Stimulated activated CD8-positive, alpha-beta memory T cell treated with anti-CD3 and anti-CD28 coated beads, Interleukin-12 subunit alpha, Interleukin-12 subunit beta, amount 100 ng/mL, for 4 hours (primary cell): ENCODE measurements around the gene SEL1L2.

Experiments used
- DNase-seq: peaks from one replicate; pipeline ENCODE4 v3.0.0-alpha.2; 2020; ENCODE audit warnings: low read depth

Gene SEL1L2

DNA sequence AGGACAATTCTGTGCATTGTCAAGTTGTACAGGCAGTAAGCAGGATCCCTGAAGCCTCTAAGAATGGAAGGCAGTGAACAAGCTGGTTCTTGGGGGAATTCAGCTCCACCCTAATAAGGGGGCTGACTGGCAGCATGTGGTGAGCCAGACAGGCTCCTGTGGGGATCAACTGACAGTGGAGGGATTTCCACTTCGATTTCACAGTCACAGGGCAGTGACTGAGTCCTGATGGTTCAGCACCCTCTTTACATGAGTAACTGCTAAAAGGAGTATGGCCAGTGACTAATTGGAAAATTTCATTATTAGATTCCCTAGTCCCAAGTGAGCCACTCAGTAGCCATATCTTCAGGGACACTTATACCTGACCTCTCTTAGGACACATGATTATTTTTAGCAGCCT is 127.2 kb downstream of the SEL1L2 start:
- no peak for DNase-seq

DNA sequence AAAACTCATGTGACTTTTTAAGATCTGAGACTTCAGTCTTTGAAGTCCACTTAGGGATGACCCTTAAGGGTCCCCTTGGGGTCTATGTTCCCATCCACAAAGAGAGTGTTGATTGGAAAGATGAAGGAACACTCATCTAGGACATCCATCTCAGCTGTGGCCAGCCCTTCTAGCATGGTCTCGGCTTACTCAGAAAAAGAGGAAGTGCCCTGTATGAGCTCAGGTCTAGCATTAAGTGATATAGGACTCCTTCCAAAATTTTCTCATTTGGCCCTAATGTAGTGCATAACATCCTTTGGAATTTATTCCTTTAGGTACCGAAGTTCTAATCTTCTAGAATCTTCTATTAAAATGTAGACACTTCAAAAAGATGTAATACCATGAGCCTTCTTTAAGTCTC is 128.2 kb downstream of the SEL1L2 start:
- no peak for DNase-seq

DNA sequence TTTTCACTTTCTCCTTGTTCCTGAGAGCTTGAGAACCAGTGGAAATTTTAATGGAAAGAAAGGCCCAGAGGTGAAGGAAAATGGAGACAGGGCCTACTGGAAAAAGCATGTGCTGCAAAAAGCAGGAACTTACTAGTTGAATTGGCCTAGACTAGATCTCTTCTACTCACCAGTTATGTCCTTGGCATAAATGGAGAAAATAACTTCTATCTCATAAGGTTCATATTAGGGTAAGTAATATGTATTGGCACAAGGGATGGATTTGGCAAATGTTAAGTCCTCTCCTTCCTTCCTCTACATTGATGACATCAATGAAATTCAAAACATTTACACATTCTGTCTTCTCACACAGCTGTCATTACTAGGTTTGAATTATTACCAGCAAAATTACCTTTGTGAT is 131.5 kb downstream of the SEL1L2 start:
- no peak for DNase-seq

DNA sequence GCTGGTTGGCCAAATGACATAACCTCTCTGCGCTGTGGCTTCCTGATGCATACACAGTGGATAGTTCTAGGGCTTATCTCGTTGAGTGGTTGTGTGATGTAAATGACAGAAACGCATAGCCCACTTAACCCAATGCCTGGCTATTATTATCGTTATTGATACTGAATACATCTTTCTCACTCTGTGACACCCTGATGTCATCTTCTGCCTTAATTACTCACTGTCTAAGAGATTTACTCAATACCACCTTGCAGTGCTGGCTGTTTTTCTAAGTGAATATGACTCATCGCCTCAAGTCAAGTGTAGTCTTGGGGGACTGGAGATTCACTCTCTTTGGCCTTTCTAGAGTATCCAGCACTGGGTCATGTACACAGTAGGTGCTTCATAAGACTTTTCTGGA is 132.0 kb downstream of the SEL1L2 start:
- DNase-seq: no peak

DNA sequence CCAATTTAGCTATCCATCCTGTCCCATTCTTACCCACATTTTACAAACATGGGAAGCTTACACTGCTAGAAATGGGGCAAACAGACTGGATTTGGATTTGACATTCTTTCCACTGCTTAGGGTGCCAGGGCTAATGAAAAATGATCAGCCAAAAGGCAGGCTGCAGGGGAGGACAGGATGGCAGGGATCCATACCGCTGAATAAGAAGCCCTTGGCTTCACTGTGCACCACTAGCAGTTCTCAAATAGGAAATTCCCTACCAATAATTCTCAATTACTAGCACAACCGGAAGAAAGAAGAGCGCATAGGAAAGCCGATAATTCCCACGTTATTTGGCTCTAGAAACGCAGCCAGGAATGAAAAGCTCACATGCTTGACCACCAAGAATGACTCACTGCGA is 132.5 kb downstream of the SEL1L2 start:
- DNase-seq: no peak

DNA sequence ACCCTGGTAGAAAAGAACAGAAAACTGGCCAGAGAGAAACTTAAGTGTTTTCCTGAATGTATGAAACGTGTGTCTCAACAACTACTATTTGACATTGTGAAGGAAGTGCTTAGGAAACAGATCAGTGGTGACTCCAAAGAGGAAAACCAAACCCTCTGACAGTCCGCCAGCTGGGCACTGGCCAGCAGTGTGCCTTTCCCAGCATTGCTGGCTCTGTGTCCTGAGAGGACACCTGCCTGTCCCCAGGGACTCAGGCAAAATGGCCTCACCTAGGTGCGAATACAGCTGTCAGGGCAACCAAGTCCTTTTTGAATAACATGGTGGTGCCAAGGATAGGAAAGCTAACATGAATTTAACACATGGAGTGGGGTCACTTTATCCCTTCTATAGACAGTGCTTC is 133.1 kb downstream of the SEL1L2 start:
- no peak for DNase-seq

DNA sequence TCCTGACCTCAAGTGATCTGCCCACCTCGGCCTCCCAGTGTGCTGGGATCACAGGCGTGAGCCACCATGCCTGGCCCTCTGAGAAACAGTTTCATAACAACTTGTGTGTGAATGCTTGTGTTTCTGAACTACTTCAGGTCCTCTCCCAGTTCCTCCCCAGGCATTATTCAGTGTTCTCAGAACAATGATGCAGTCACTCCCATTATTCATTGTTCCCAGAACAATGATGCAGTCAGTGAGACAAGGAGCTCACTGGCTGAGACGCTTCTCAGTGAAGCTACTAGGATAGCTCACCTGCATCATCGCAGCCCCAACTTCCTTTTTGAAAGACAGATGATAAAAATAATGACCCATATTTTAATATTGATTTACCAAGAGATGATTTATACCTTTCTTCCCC is 134.1 kb downstream of the SEL1L2 start:
- DNase-seq: no peak

DNA sequence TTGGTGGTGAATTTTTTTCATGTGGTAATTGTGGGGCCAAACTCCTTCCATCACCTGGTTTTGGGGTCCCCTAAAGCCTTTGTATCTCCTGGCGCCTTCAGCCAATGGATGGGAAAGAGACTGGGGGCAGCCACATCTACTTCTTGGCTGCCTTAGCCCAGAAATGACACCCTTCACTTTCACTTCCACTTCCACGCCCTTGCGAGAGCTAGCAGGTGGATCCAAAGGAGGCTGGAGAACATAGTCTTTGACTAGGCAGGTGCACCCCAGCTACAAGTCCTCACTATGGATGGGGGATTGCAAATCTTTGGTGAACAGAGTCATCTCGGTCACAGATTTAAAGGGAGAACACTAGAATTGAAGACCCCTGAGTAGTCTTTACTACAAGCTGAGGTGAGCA is 134.8 kb downstream of the SEL1L2 start:
- DNase-seq: no peak

DNA sequence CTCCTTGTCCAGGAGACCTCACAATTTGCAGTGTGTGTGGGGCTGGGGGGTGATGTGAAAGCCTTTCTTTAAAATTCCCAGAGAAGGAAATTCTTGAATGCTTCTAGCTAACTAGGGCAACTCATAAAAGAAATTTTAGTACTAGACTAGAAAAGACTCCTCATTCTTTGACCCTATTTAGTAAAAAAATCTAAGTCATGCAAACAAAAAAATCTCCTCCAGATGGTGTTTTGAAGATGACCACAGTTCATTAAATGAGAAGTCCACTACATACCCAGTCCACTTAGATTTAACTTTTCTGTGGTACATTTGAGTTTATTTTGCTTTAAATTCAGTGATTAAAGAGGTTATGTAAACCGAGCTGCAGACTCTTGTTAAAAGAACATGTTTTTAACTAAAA is 138.1 kb downstream of the SEL1L2 start:
- no peak for DNase-seq

DNA sequence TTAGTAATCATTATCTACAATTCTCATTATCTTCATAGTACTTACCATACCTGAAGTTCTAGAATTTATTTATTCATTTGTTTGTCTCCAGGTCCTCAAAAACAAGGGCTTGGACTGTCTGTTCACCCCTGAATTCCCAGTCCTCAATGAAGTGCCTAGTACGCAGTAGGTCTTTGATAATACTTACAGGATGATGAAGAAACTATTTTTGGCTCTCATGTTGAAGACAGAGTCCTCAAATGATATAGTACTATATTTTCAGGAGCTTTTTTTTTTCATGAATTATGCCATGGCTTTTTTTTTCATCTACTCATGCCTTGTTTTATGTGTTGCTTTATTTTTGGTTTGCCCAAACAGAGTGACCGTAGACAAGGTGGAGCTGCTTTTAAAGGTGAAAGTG is 139.1 kb downstream of the SEL1L2 start:
- DNase-seq: no peak

DNA sequence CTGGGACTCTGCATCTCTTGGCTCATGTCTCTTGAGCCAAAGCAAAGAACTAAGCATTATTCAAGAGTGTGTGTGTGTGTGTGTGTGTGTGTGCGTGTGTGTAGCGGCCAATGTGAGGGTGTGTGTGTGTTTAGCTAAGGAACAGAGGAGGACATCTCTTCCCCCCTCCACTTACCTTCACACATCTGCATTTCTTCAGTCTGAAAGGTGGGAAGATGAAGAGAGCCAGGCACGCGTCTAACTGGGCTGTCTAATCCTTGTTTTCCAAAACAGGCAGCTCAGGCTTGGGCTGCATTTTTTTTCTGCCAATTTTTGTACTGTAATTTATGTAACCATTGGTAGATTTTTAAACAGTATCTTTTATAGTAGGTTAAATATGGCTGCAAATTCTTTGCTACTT is 146.1 kb downstream of the SEL1L2 start:
- DNase-seq: no peak

DNA sequence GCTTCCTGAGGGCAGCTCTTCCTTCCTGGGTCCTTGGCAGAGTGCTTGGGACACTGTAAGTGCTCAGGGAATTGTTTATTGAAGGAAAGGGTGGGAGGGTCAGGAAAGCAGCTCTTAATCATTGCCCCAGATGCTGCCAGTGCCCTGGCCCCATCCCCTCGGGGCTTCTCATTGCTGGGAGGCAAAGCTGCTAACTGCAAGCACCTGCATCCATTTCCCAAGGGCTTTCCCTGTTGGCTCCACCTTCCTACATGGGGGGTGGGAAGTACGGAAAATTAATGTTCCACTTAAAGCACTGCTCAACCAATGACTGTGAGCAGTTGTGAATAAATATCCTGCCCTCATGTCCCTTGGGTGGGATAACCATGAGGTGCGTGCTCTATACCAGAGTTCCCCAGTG is 149.2 kb downstream of the SEL1L2 start:
- DNase-seq: no peak

DNA sequence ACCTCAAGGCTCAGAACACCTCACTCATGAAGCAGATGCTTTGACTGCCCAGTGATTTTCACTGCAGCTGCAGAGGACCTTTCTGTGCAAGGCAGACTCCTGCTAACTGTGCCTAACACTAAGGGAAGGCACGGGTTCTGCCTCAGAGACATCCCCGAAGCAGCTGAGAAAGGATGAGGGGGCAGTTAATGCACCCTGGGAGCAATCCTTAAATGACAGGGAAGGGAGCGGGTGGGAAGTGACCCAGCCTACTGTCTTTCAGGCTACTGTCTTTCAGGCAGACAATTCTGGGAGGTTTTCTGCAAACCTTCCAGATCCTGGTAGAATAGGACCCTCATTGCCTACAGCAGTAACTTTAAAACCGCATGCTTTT is 150.3 kb downstream of the SEL1L2 start:
- DNase-seq: no peak

DNA sequence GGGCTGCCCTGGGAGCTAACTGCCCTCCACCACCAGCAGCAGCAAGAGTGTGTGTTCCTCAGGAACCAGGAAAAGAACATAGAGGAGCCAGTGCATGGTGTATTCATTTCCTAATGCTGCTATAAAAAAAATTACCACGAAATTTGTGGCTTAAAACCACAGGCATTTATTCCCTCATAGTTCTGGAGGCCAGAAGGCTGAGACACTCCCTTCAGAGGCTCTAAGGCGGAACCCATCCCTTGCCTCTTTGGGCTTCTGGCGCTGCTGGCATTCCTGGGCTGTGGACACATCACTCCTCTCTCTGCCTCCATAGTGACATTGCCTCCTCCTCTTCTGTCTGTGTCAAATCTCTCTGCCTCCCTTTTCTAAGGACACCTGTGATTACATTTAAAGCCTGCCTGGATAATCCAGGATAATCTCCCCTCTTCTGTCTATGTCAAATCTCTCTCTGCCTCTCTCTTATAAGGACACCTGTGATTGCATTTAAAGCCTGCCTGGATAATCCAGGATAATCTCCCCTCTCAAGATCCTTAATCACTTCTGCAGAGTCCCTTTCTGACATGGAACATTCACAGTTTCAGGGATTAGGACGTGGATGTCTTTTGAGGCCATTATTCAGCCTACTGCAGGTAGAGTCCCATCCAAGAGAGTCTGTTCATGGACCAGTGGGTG is 150.9 kb downstream of the SEL1L2 start:
- no peak for DNase-seq

DNA sequence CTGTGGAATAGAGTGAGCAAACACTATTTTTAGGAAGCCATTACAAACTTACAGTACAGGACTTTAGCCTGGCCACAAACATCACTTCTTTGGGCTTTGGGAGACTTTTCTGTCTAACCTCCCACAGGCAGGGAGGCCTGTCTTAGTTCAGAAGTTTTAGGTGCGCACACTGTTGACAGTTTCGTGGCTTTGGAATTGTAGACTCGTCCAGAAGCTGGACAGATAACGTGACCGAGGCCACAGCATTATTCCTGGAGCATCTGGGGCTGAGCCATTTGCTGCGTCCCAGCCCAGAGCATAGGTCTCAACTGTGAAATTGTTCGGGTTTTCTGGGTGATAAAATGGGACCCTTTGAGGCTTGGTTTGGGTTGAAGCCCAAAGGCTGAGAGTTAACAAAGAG is 151.8 kb downstream of the SEL1L2 start:
- DNase-seq: no peak

DNA sequence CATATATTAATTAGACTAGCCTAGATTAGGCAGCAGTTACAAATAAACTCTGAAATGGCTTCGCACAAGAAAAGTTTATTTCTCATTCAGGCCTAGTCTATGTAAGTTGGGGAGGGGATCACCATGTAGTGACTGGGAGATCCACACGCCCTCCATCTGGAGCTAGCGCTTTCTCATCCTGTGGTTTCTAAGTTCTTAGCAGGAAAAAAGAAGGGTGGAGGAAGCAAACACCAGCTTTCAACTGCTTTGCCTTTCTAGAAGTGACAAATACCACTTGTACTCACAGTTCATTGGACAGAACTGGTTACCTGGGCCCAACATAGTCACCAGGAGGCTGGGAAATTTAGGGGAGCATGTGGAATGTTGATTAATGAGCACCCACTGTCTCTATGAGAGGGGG is 158.9 kb downstream of the SEL1L2 start:
- DNase-seq: no peak

DNA sequence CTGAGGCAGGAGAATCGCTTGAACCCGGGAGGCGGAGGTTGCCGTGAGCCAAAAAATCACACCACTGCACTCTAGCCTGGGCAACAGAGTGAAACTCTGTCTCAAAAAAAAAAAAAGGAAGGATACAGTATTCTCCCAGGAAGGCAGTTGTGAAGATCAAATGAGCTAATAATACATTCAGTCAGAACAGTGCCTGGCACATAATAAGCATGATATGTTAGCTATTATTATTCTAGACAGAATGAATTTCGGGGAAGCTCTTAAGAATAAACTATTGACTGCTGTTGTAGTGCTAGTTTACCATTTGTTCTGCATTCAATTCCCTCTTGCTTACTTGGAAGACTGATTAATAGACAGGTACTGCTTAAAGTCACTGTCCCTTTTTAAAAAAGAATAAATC is 164.9 kb downstream of the SEL1L2 start:
- no peak for DNase-seq

DNA sequence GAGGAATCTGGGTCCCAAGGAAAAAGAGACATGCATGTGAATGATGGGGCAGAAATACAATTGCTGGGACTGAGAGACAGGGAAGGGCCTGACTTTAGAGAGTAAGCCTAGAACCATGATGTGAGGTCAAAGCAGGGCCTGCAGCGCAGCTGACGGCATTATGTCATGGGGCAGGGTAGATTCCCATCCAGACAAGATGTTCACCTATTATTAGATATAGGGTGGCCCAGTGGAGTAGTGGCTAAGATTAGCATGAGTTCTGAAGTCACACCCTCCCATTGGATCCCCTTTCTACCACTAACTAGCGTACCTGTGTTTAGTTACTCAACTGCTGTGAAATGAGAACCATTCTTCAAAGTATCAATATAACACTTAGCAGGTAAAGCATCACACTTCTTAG is 166.0 kb downstream of the SEL1L2 start:
- DNase-seq: no peak

DNA sequence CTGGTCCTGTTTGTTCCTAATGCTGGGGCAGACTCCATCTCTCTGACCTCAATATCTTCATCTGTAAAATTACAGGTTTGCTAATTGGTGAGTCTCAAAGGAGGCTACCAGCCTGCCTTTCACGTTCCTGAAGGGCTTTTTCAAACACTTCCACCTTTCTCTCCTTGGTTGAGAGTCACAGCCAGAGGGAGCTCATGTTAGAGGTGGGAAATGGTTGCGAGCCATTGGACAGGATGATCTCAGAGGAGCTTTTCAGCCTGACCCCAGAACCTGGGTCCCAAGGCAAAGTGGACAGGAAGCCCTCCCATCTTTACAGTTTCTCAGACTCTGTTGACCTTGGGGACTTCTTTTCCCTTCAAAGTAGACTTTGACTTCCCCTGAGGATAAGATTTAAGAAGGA is 168.0 kb downstream of the SEL1L2 start:
- DNase-seq: no peak

DNA sequence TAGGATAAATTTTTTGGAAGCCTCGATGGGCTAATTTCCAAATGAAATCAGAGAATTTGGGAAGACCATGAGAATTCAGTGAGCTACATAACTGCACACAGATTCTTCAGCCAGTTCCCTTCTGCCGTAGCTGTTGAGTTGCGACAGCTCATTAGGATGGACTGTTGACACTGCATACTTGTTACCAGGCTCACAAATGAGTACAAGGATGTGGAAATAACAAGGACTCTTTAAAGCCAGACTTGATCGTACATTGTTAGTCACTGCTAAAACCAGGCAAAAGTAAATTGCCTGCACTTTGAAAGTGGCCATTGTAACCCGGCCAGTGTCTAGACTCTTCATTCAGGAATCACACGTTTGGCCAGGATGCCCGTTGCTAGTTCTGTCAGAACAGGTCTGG is 168.5 kb downstream of the SEL1L2 start:
- no peak for DNase-seq

DNA sequence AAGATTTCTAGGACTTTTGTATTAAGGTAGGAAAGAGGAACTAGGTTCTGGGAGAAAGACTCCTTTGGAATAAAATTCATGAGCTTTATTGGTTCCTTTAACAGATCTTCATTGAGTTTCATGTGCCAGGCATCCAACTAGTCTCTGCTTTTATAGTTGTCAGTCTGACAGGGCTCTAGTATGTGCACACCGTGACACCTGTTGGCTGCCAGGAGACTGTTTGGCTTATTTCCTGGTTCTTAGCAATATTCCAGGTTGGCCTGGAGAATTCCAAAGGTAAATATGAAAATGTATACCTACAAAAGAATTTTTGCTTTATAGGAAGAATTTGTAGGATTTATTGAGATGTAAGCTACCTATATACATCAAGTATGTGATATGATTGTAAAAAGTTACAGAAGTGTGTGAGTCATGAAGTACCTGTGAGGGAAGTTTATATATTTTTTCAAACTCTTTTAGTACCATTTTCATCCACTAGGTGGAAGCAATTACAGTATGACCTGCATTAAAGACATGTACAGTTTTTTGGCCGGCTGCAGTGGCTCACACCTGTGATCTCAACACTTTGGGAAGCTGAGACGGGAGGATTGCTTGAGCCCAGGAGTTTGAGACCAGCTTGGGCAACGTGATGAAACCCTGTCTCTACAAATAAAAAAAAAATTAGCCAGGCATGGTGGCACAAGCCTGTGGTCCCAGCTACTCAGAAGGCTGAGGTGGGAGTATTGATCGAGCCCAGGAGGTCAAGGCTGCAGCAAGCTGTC is 170.3 kb downstream of the SEL1L2 start:
- no peak for DNase-seq

DNA sequence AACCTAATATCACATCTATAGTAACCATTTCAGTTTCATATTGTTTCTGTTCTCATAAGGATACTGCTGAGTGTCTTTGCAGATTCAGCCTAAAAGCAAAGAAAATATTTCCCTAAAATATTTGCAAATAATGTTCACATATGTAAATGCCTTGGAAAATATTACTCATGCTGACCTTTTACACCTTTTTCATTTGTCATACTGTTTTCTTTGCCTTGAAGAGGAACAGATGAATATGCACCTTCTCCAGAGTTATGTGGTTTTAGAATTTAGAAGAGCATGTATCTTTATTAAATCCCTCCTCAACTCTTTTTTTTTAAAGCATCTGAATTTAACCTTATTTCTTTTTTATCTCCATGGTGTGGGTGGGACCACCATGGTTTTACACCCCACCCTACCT is 173.1 kb downstream of the SEL1L2 start:
- DNase-seq: no peak

DNA sequence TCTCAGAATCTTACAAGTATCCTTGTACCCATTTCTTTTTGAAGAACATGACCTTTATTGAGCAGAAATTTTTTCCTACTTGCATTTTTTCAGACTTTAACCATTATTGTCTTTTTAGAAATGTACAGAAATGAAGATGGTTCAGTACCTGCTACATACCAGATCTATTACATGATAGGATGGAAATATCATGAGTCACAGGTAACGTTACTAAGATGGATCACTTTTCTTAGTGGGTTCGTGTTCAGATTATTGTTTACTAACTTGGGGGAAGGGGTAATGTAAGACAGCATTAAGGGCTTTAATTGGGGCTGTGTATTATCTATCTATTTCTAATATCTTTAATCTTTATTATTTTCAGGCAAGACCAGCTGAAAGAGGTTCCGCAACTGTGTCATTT is 173.7 kb downstream of the SEL1L2 start:
- no peak for DNase-seq

DNA sequence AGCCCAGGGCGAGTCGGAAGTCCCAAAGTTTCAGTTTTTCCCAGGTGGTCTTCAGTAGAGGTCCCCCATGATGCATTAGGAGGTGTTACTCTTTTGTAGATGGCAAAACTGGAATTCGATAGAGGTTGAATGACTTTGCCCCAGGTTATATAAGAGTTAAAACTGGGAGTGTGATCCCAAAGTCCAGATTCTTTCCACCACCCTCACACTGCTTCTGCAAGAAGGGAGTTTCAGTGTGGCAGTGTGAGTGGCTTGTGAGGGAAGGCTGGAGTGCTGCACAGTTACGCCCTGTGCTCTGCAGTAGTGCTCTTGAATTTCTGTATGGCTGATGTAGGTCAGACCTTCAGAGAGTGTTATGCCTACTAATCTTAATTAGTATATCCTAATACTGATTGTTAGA is 175.7 kb downstream of the SEL1L2 start:
- no peak for DNase-seq
